Endothelial cell of umbilical vein (primary cell): ENCODE data around the gene TMEM51. TPM values are rescaled to one million over a fixed set of nuclear protein-coding genes. Genes with fewer than 3 reads are reported as not detected.

Experiments used
- BruUV-seq: library from RNA; stranded (reverse); fragments of 400-500 nt; replicated peaks from 2 replicates; lab custom pipeline; 2021; lab: Mats Ljungman, UMichigan
- CTCF ChIA-PET: fragments of 300-600, 350-600 bp; sonication (Branson Sonifier 250); formaldehyde crosslinking; loops from one replicate; lab custom pipeline; 2021; ENCODE audit warnings: antibody characterized with exemption, inconsistent platforms; lab: Charles Lee
- POLR2A ChIA-PET: fragments of 300-600, 350-600 bp; sonication (Branson Sonifier 250); formaldehyde crosslinking; loops from one replicate; lab custom pipeline; 2021; ENCODE audit warnings: antibody characterized with exemption, inconsistent platforms; lab: Charles Lee
- DNase-seq: peaks from one replicate; pipeline ENCODE4 v3.0.0-alpha.2; 2011; ENCODE audit warnings: low read depth, low spot score
- FAIRE-seq: peaks from 2 replicates; lab custom pipeline; 2011; peaks lifted over from hg19 to GRCh38; lab: Jason Lieb, UNC
- H2AFZ ChIP-seq: 2 replicates; pipeline ENCODE4 v1.6.0; 2012; ENCODE audit warnings: low read depth, low read length, control low read depth, inconsistent platforms
- H3K27ac ChIP-seq: 2 replicates; pipeline ENCODE4 v1.5.1; 2011; ENCODE audit warnings: low read depth, mild to moderate bottlenecking, control low read depth, low read length, moderate library complexity; ENCODE audit not compliant: insufficient read depth
- H3K27me3 ChIP-seq, 2 experiments: 2 replicates each; pipeline versions ENCODE4 v1.6.0 to v1.6.1; 2011; ENCODE audit warnings: low read length in 2 of 2, mixed read lengths in 1 of 2; ENCODE audit not compliant: control insufficient read depth in 2 of 2, insufficient read depth in 2 of 2
- H3K36me3 ChIP-seq, 2 experiments: 2 replicates in 1 of 2; 3 replicates in 1 of 2; pipeline ENCODE4 v1.5.1; 2011; ENCODE audit warnings: low read length in 2 of 2, mild to moderate bottlenecking in 1 of 2, moderate library complexity in 1 of 2; ENCODE audit not compliant: control insufficient read depth in 2 of 2, insufficient read depth in 2 of 2; ENCODE audit errors: extremely low read depth in 1 of 2
- H3K4me1 ChIP-seq: 3 replicates; pipeline ENCODE4 v1.5.1; 2011; ENCODE audit warnings: mild to moderate bottlenecking, low read length; ENCODE audit not compliant: control insufficient read depth, insufficient read depth; ENCODE audit errors: extremely low read depth
- H3K4me2 ChIP-seq: 2 replicates; pipeline ENCODE4 v1.6.1; 2011; ENCODE audit warnings: low read length, control low read depth, mixed read lengths; ENCODE audit not compliant: insufficient read depth
- H3K4me3 ChIP-seq, 3 experiments: fragments of 200-600 bp in 1 of 3; sonication (generic), shearing (Covaris generic) in 1 of 3; replicated peaks in 1 of 3; 2 replicates each; pipeline ENCODE4 v1.5.1; 2011 to 2016; ENCODE audit warnings: control low read depth in 3 of 3, low read length in 3 of 3, mild to moderate bottlenecking in 2 of 3, inconsistent platforms in 1 of 3, low read depth in 1 of 3, moderate library complexity in 1 of 3; ENCODE audit not compliant: insufficient read depth in 1 of 3
- H3K79me2 ChIP-seq: 2 replicates; pipeline ENCODE4 v1.6.0; 2012; ENCODE audit warnings: low read length, inconsistent platforms; ENCODE audit not compliant: control insufficient read depth, insufficient read depth
- H3K9ac ChIP-seq: replicated peaks from 2 replicates; pipeline ENCODE3; 2011; ENCODE audit warnings: low read length, control low read depth; ENCODE audit not compliant: insufficient read depth; ENCODE audit errors: extremely low read depth
- H3K9me1 ChIP-seq: replicated peaks from 3 replicates; pipeline ENCODE4 v1.6.0; 2011; ENCODE audit warnings: mild to moderate bottlenecking, low read length; ENCODE audit not compliant: control insufficient read depth, insufficient read depth; ENCODE audit errors: extremely low read depth
- H3K9me3 ChIP-seq: replicated peaks from 2 replicates; pipeline ENCODE4 v1.5.1; 2012; ENCODE audit warnings: low read length, inconsistent platforms; ENCODE audit not compliant: control insufficient read depth, insufficient read depth
- H4K20me1 ChIP-seq: replicated peaks from 2 replicates; pipeline ENCODE3; 2011; ENCODE audit warnings: mild to moderate bottlenecking, low read length; ENCODE audit not compliant: control insufficient read depth, insufficient read depth; ENCODE audit errors: extremely low read depth
- CTCF ChIP-seq, 2 donors: IDR thresholded peaks; 1 replicate in 1 of 2; 2 replicates in 1 of 2; pipeline ENCODE4 v1.5.1; 2011; ENCODE audit warnings: low read length in 2 of 2, mild to moderate bottlenecking in 2 of 2, moderate library complexity in 2 of 2, control low read depth in 1 of 2, inconsistent platforms in 1 of 2, low read depth in 1 of 2; ENCODE audit not compliant: insufficient read depth in 1 of 2; ENCODE audit errors: extremely low read depth in 1 of 2
- FOS ChIP-seq: IDR thresholded peaks from 2 replicates; pipeline ENCODE4 v1.6.1; 2011; ENCODE audit warnings: mild to moderate bottlenecking, low read length, moderate library complexity, borderline replicate concordance; ENCODE audit not compliant: insufficient read depth
- GATA2 ChIP-seq: IDR thresholded peaks from 2 replicates; pipeline ENCODE4 v1.7.0; 2011; ENCODE audit warnings: low read depth, mild to moderate bottlenecking, moderate library complexity, mixed read lengths, low read length; ENCODE audit not compliant: insufficient read length, insufficient read depth
- MYC ChIP-seq: IDR thresholded peaks from one replicate; pipeline ENCODE4 v1.6.1; 2011; ENCODE audit warnings: mild to moderate bottlenecking, low read depth, low read length
- POLR2A ChIP-seq: IDR thresholded peaks from 2 replicates; pipeline ENCODE4 v1.6.1; 2012; ENCODE audit warnings: low read depth, mild to moderate bottlenecking, control low read depth, low read length
- POLR2AphosphoS5 ChIP-seq: IDR thresholded peaks from 2 replicates; pipeline ENCODE4 v1.6.1; 2012; ENCODE audit warnings: low read depth, mild to moderate bottlenecking, control low read depth, low read length, moderate library complexity; ENCODE audit not compliant: insufficient read depth
- dilution Hi-C: fragments of 300-500 bp; cut with MboI; formaldehyde crosslinking; loops from one replicate; pipeline ENCODE4 v1.15.0; 2019; ENCODE audit warnings: low sequenced_read_pairs; ENCODE audit not compliant: extremely low pct_ligation_motif_present
- intact Hi-C: fragments of 100-400 bp; cut with micrococcal nuclease; formaldehyde crosslinking; loops from one replicate; pipeline ENCODE4 v1.10.0; 2022
- polyA plus RNA-seq, 4 experiments: library from polyadenylated mRNA; depleted of rRNA in 3 of 4; stranded (reverse) in 3 of 4; unstranded in 1 of 4; fragments of >200 nt; gene quantifications; 2 replicates each; pipeline versions ENCODE4 v1.2.1 to v1.2.3, GENCODE V29; 2011 to 2012; ENCODE audit warnings: missing spikeins in 1 of 4
- total RNA-seq: library from RNA; stranded (reverse); gene quantifications from 2 replicates; pipeline ENCODE4 v1.2.3, GENCODE V29; 2021

TMEM51 gene
- total and polyA plus RNA-seq, 2 donors (not counting 3 experiments of a cell fraction or from before 2014, with no cell fraction given): 13.7 to 13.9 TPM

GRCh38 chr1:15262706-15263105 lies 109.2 kb downstream of the TMEM51 start:
- H3K9ac ChIP-seq: no peak overlapping the region
- no peaks in the 10 kb centered on the region for H3K9me3 ChIP-seq
- FAIRE-seq (no peak), DNase-seq (no peak)
- H4K20me1 ChIP-seq: no peaks in the 10 kb centered on the region
- peaks cover 23% of the 10 kb centered on the region for H3K4me1 ChIP-seq
- BruUV-seq: no TSS peak
- TF ChIP-seq FOS (no peak), GATA2 (no peak)
- H3K27me3 ChIP-seq: peaks cover 0 to 5% of the 10 kb centered on the region in 2 experiments
- intact Hi-C loops (no loop called here), dilution Hi-C loops (no loop called here)
- no peak overlapping the region for H3K27ac ChIP-seq
- H3K9me1 ChIP-seq: no peaks in the 10 kb centered on the region
- H3K36me3 ChIP-seq: no peaks in the 10 kb centered on the region
- no peak overlapping the region for H3K4me3 ChIP-seq
- ChIA-PET POLR2A (no interaction called here), CTCF (interaction anchor here (2.2 to 4.3 kb wide), 2 partner anchors 110 to 134 kb away, joined by 9 to 25 read pairs; partner anchors contain the start of gene TMEM51)
- no peak overlapping the region for H3K4me2 ChIP-seq
- H3K79me2 ChIP-seq: no peaks in the 10 kb centered on the region
- H2AFZ ChIP-seq: no peak overlapping the region

- Histone ChIP-seq H3K36me3 (no peaks in the 10 kb centered on the region), H4K20me1 (no peaks in the 10 kb centered on the region), H3K9ac (no peak overlapping the region), H3K9me1 (no peaks in the 10 kb centered on the region), H3K4me3 (no peak overlapping the region), H3K27ac (no peak overlapping the region), H3K4me1 (peaks cover 23% of the 10 kb centered on the region), H2AFZ (no peak overlapping the region), H3K79me2 (no peaks in the 10 kb centered on the region), H3K27me3 (peaks cover 0 to 5% of the 10 kb centered on the region in 2 experiments), H3K9me3 (no peaks in the 10 kb centered on the region), H3K4me2 (no peak overlapping the region)
- intact Hi-C loops (no loop called here), dilution Hi-C loops (no loop called here)
- POLR2A ChIA-PET: no interaction called here
- no peak for TF ChIP-seq GATA2
- TF ChIP-seq MYC: no peak
- TF ChIP-seq FOS: no peak
- no peak for TF ChIP-seq POLR2AphosphoS5
- TF ChIP-seq POLR2A: no peak
- TF ChIP-seq CTCF (IDR thresholded peaks at IDR 0.05; ENCODE audit: extremely low read depth in 1 of 2, insufficient read depth in 1 of 2, low read depth in 1 of 2, low read length in 2 of 2): no peak
- DNase-seq (no peak), FAIRE-seq (no peak)
- CTCF ChIA-PET: interaction anchor here (1.0 to 2.0 kb wide), 3 partner anchors 86 to 136 kb away, joined by 3 to 6 read pairs (median 5); no protein-coding TSS in a partner anchor
- BruUV-seq: no TSS peak
Measured at GRCh38 chr1:15264769-15265168, 111.2 kb downstream of the TMEM51 start.

Other genes starting within 250 kb of the TMEM51 start
- gene FHAD1, start 93.5 kb downstream of the TMEM51 start, total RNA-seq: 0.51 and 0.69 TPM in 2 replicates
- gene FHAD1, start 93.5 kb downstream of the TMEM51 start, polyA plus RNA-seq: 0.04 TPM in 1 of 2 replicates, not detected in the other